ENCODE results near the gene PYDC1.

The PYDC1 gene

DNA sequence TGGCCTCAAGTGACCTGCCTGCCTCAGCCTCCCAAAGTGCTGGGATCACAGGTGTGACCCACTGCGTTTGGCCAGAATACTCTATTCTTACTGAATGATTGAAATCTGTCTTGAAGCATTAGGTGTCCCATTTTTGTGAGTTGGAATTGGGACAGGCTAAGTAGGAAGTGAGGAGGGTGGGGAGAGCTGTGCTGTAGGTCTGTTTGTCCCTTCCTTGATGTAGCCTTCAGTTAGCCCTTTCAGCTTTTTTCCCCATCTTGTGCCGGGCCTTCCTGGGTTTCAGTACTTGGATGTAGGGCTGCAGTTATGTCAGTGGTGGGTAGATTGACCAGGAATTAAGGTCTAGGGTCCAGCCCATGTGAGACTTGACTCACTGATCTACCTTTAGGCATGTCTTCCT, 23.1 kb downstream of the PYDC1 start:
- no peak for TF ChIP-seq TAF1 (IDR thresholded peaks at IDR 0.05; ENCODE audit: borderline replicate concordance, insufficient read depth, low read length)
- no peak for TF ChIP-seq SIN3A (IDR thresholded peaks at IDR 0.05; ENCODE audit: borderline replicate concordance, insufficient read depth, low read length)
- TF ChIP-seq, protein P1, sequence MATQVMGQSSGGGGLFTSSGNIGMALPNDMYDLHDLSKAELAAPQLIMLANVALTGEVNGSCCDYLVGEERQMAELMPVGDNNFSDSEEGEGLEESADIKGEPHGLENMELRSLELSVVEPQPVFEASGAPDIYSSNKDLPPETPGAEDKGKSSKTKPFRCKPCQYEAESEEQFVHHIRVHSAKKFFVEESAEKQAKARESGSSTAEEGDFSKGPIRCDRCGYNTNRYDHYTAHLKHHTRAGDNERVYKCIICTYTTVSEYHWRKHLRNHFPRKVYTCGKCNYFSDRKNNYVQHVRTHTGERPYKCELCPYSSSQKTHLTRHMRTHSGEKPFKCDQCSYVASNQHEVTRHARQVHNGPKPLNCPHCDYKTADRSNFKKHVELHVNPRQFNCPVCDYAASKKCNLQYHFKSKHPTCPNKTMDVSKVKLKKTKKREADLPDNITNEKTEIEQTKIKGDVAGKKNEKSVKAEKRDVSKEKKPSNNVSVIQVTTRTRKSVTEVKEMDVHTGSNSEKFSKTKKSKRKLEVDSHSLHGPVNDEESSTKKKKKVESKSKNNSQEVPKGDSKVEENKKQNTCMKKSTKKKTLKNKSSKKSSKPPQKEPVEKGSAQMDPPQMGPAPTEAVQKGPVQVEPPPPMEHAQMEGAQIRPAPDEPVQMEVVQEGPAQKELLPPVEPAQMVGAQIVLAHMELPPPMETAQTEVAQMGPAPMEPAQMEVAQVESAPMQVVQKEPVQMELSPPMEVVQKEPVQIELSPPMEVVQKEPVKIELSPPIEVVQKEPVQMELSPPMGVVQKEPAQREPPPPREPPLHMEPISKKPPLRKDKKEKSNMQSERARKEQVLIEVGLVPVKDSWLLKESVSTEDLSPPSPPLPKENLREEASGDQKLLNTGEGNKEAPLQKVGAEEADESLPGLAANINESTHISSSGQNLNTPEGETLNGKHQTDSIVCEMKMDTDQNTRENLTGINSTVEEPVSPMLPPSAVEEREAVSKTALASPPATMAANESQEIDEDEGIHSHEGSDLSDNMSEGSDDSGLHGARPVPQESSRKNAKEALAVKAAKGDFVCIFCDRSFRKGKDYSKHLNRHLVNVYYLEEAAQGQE (IDR thresholded peaks at IDR 0.05; ENCODE audit: insufficient read depth in 1 of 2, low read depth in 2 of 2, low read length in 2 of 2) = no peak
- TF ChIP-seq POLR2AphosphoS5 (IDR thresholded peaks at IDR 0.05; ENCODE audit: low read depth, low read length) = 0 out of 2 replicates have a peak, but pooled peaks have one; percentile 24
- no peak for TF ChIP-seq FOXP2 (optimal IDR thresholded peaks at IDR 0.05; ENCODE audit: borderline replicate concordance, extremely low read depth, extremely low read length, insufficient read depth)

DNA sequence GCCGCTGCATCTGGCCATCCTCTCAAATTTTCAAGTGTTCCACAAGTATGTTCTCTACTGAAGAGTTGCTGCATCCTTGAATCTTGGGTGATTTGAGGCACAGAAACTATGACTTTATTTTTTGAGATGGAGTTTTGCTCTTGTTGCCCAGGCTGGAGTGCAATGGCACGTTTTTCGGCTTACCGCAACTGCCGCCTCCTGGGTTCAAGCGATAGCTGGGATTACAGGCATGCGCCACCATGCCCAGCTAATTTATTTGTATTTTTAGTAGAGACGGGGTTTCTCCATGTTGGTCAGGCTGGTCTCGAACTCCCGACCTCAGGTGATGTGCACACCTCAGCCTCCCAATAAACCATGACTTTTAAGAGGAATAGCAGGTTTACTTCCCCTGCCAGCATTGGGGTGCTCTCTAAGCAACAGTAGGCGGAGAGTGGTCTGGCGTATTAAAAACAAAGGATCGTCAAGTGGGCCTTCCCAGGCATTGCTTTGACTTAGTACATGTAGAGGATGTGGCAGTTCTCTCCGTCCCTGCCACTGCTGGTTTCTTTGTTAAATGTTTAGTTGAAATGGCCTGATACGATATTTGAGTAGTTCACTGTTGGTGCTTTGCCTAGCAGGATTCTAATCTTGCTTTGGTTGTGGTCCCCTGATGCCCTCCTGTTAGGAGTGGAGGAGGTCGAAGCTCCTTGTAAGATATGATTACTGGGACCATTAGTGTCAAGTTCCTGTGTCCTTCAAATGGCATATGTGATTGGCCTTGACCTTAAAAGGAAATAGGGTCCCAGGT, 23.9 kb downstream of the PYDC1 start:
- 0 out of 2 replicates have a peak, but pooled peaks have one; percentile 1 for TF ChIP-seq POLR2AphosphoS5 (IDR thresholded peaks at IDR 0.05; ENCODE audit: low read depth, low read length)
- TF ChIP-seq SIN3A (IDR thresholded peaks at IDR 0.05; ENCODE audit: borderline replicate concordance, insufficient read depth, low read length) = no peak

DNA sequence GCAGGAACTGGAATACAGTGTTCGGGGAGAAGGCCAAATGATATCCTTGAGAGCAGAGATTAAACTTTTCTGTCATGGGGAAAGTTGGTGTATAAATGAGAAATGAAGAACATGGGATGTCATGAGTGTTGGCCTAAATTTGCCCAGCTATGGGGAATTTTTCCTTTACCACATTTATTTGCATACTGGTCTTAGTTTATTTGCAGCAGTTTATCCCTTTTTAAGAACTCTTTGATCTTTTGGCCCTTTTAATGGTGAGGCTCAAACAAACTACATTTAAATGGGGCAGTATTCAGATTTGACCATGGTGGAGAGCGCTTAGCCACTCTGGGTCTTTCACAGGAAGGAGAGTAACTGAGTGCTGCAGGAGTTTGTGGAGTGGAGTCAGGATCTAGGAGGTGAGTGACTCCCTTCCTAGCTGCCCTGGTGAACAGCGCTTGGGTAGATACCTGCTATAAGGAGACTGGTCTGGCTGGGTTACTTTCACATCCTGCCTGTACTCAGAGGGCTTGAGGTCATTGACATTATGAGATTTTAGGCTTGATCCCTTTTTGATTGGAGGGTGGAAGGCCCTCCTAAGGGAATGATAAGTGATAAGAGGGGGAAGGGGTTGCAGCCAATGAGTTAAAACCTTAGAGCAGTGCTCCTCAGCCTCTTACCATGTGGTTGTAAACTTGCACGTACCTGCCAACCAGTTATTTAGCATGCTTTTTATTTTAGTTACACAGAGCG, 25.1 kb downstream of the PYDC1 start:
- TF ChIP-seq, protein P1 (IDR thresholded peaks at IDR 0.05; ENCODE audit: insufficient read depth in 1 of 2, low read depth in 2 of 2, low read length in 2 of 2) = no peak
- TF ChIP-seq TAF1 (IDR thresholded peaks at IDR 0.05; ENCODE audit: borderline replicate concordance, insufficient read depth, low read length) = no peak
- TF ChIP-seq POLR2AphosphoS5 (IDR thresholded peaks at IDR 0.05; ENCODE audit: low read depth, low read length) = no peak; the same call in none of the 2 replicates
- no peak for TF ChIP-seq FOXP2 (optimal IDR thresholded peaks at IDR 0.05; ENCODE audit: borderline replicate concordance, extremely low read depth, extremely low read length, insufficient read depth)
- TF ChIP-seq SIN3A (IDR thresholded peaks at IDR 0.05; ENCODE audit: borderline replicate concordance, insufficient read depth, low read length) = no peak

DNA sequence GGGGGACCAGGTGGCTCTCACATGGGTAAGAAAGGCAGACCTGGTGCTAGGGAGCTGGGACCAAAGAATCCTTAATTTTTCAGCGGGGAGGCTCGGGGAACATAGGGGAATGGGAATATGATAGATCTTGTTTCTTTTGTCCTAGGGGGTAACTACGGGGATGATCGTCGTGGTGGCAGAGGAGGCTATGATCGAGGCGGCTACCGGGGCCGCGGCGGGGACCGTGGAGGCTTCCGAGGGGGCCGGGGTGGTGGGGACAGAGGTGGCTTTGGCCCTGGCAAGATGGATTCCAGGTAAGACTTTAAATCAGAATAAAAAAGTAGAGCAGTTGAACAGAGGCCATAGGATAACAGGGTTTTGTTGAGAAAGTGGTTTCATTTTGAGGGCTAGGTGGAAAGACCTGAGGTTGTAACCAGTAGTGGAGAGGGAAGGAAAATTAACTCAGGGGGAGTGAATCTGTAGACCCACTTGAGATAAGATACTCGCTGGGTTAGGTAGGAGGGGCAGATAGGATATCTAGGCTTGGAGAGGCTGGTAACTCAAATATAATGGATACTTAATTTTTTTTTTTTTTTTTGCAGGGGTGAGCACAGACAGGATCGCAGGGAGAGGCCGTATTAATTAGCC, 26.0 kb downstream of the PYDC1 start:
- TF ChIP-seq FOXP2 (optimal IDR thresholded peaks at IDR 0.05; ENCODE audit: borderline replicate concordance, extremely low read depth, extremely low read length, insufficient read depth) (no peak), POLR2AphosphoS5 (IDR thresholded peaks at IDR 0.05; ENCODE audit: low read depth, low read length) (no peak; the same call in 1 of the 2 replicates), TAF1 (IDR thresholded peaks at IDR 0.05; ENCODE audit: borderline replicate concordance, insufficient read depth, low read length) (no peak), SIN3A (IDR thresholded peaks at IDR 0.05; ENCODE audit: borderline replicate concordance, insufficient read depth, low read length) (no peak)
- TF ChIP-seq, protein P1 (IDR thresholded peaks at IDR 0.05; ENCODE audit: insufficient read depth in 1 of 2, low read depth in 2 of 2, low read length in 2 of 2) = no peak

DNA sequence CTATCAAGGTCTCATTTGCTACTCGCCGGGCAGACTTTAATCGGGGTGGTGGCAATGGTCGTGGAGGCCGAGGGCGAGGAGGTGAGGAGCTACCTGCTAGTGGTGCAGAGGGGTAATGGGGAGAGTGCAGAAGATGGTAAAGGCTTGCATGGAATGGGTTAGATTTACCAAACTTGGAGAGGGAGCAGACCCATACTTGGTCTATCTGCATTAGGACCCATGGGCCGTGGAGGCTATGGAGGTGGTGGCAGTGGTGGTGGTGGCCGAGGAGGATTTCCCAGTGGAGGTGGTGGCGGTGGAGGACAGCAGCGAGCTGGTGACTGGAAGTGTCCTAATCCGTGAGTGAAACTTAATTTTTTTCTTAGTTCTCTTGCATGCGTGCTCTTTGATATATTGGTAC, 26.9 kb downstream of the PYDC1 start:
- TF ChIP-seq FOXP2 (optimal IDR thresholded peaks at IDR 0.05; ENCODE audit: borderline replicate concordance, extremely low read depth, extremely low read length, insufficient read depth) = no peak
- TF ChIP-seq POLR2AphosphoS5 (IDR thresholded peaks at IDR 0.05; ENCODE audit: low read depth, low read length) = no peak
- no peak for TF ChIP-seq TAF1 (IDR thresholded peaks at IDR 0.05; ENCODE audit: borderline replicate concordance, insufficient read depth, low read length)
- no peak for TF ChIP-seq SIN3A (IDR thresholded peaks at IDR 0.05; ENCODE audit: borderline replicate concordance, insufficient read depth, low read length)
- TF ChIP-seq, protein P1 (IDR thresholded peaks at IDR 0.05; ENCODE audit: insufficient read depth in 1 of 2, low read depth in 2 of 2, low read length in 2 of 2) = no peak

All from PFSK-1 (cell line).